Measurements from ENCODE around the gene EHBP1L1. TPM values are rescaled to one million over a fixed set of nuclear protein-coding genes. Genes with fewer than 3 reads are reported as not detected.

The EHBP1L1 gene
- total RNA-seq, 2 experiments from 2014 or later, result 69.2 to 96.7 TPM

- no peaks in the 10 kb centered on the region for H3K9me3 Mint-ChIP-seq
- peaks cover 7% of the 10 kb centered on the region for H3K36me3 Mint-ChIP-seq (ENCODE audit: low read depth)
- no peak for DNase-seq
- H3K27me3 Mint-ChIP-seq, result no peaks in the 10 kb centered on the region
- H3K4me1 Mint-ChIP-seq, result peaks cover 12% of the 10 kb centered on the region
- no peak overlapping the region for H3K27ac Mint-ChIP-seq
- H3K4me3 Mint-ChIP-seq, result no peak overlapping the region
- ChIA-PET CTCF (interaction anchor here (0.9 to 5.8 kb wide), 15 partner anchors 9 to 177 kb away, joined by 3 to 75 read pairs (median 11); partner anchors contain the start of genes FAM89B, KCNK7, LTBP3 and SCYL1), POLR2A (no interaction called here)
Measured at GRCh38 chr11:65538915-65539743, 36.7 kb upstream of the EHBP1L1 start.

GRCh38 chr11:65539744-65540289 is 36.0 kb upstream of the EHBP1L1 start:
- Mint-ChIP-seq H3K4me3 (peak overlapping the region; percentile 78), H3K27ac (peak overlapping the region; percentile 25), H3K36me3 (ENCODE audit: low read depth) (peaks cover 7% of the 10 kb centered on the region), H3K27me3 (no peaks in the 10 kb centered on the region), H3K4me1 (peaks cover 16% of the 10 kb centered on the region), H3K9me3 (no peaks in the 10 kb centered on the region)
- ChIA-PET POLR2A (interaction anchor here (0.6 kb wide), 1 partner anchor 172 kb away, joined by 6 read pairs; no protein-coding TSS in a partner anchor), CTCF (interaction anchor here (0.7 to 5.8 kb wide), 24 partner anchors 7 to 320 kb away, joined by 3 to 75 read pairs (median 6); partner anchors contain the start of genes EHBP1L1, FAM89B, KCNK7 and LTBP3)
- DNase-seq, result no peak

GRCh38 chr11:65540290-65541092 is 35.4 kb upstream of the EHBP1L1 start:
- H3K27me3 Mint-ChIP-seq, result no peaks in the 10 kb centered on the region
- H3K27ac Mint-ChIP-seq, result peak overlapping the region; percentile 88
- ChIA-PET CTCF (interaction anchor here (0.7 to 5.8 kb wide), 34 partner anchors 8 to 505 kb away, joined by 3 to 75 read pairs (median 5); partner anchors contain the start of genes EHBP1L1, FAM89B, FIBP and KCNK7), POLR2A (interaction anchor here (0.5 to 0.6 kb wide), 2 partner anchors 41 to 171 kb away, joined by 6 read pairs; partner anchors contain the start of gene MALAT1)
- peaks cover 7% of the 10 kb centered on the region for H3K36me3 Mint-ChIP-seq (ENCODE audit: low read depth)
- peak overlapping the region; percentile 78 for H3K4me3 Mint-ChIP-seq
- no peaks in the 10 kb centered on the region for H3K9me3 Mint-ChIP-seq
- peaks cover 19% of the 10 kb centered on the region for H3K4me1 Mint-ChIP-seq
- peak; percentile 87 for DNase-seq

- peaks cover 26% of the 10 kb centered on the region for H3K4me1 Mint-ChIP-seq
- no peak for DNase-seq
- H3K4me3 Mint-ChIP-seq, result peak overlapping the region; percentile 78
- ChIA-PET POLR2A (interaction anchor here (0.5 kb wide), 1 partner anchor 42 kb away, joined by 6 read pairs; the partner anchor contains the start of gene MALAT1), CTCF (interaction anchor here (0.9 to 5.8 kb wide), 27 partner anchors 7 to 504 kb away, joined by 3 to 75 read pairs (median 6); partner anchors contain the start of genes EHBP1L1, FAM89B, FIBP and KCNK7)
- peak overlapping the region; percentile 88 for H3K27ac Mint-ChIP-seq
- peaks cover 7% of the 10 kb centered on the region for H3K36me3 Mint-ChIP-seq (ENCODE audit: low read depth)
- H3K27me3 Mint-ChIP-seq, result no peaks in the 10 kb centered on the region
- no peaks in the 10 kb centered on the region for H3K9me3 Mint-ChIP-seq
Measured at GRCh38 chr11:65541093-65541982, 34.5 kb upstream of the EHBP1L1 start.

- H3K4me1 Mint-ChIP-seq, result peaks cover 36% of the 10 kb centered on the region
- H3K27me3 Mint-ChIP-seq, result no peaks in the 10 kb centered on the region
- H3K4me3 Mint-ChIP-seq, result no peak overlapping the region
- CTCF ChIA-PET, result interaction anchor here (2.5 to 5.8 kb wide), 6 partner anchors 10 to 45 kb away, joined by 8 to 75 read pairs (median 47); partner anchors contain the start of genes FAM89B, LTBP3, SCYL1 and ZNRD2
- DNase-seq, result no peak
- H3K9me3 Mint-ChIP-seq, result no peaks in the 10 kb centered on the region
- POLR2A ChIA-PET, result no interaction called here
- H3K36me3 Mint-ChIP-seq (ENCODE audit: low read depth), result peaks cover 3% of the 10 kb centered on the region
- H3K27ac Mint-ChIP-seq, result no peak overlapping the region
Measured at GRCh38 chr11:65542738-65543390, 33.0 kb upstream of the EHBP1L1 start.

- CTCF ChIA-PET, result interaction anchor here (0.9 to 2.9 kb wide), 4 partner anchors 9 to 43 kb away, joined by 3 to 9 read pairs (median 6); partner anchors contain the start of gene ZNRD2
- Mint-ChIP-seq H3K4me3 (peak overlapping the region; percentile 70), H3K27me3 (no peaks in the 10 kb centered on the region), H3K27ac (peak overlapping the region; percentile 78), H3K4me1 (peaks cover 51% of the 10 kb centered on the region), H3K9me3 (no peaks in the 10 kb centered on the region), H3K36me3 (ENCODE audit: low read depth) (peaks cover 20% of the 10 kb centered on the region)
- POLR2A ChIA-PET, result no interaction called here
- DNase-seq, result no peak
Measured at GRCh38 chr11:65545853-65546216, 30.0 kb upstream of the EHBP1L1 start.

- peak; percentile 97 for DNase-seq
- CTCF ChIA-PET, result interaction anchor here (0.8 to 2.9 kb wide), 8 partner anchors 11 to 48 kb away, joined by 3 to 9 read pairs (median 4); partner anchors contain the start of gene ZNRD2
- peaks cover 23% of the 10 kb centered on the region for H3K36me3 Mint-ChIP-seq (ENCODE audit: low read depth)
- POLR2A ChIA-PET, result interaction anchor here (0.6 kb wide), 1 partner anchor 53 kb away, joined by 3 read pairs; no protein-coding TSS in a partner anchor
- H3K27me3 Mint-ChIP-seq, result no peaks in the 10 kb centered on the region
- H3K4me3 Mint-ChIP-seq, result peak overlapping the region; percentile 70
- H3K9me3 Mint-ChIP-seq, result no peaks in the 10 kb centered on the region
- H3K27ac Mint-ChIP-seq, result peak overlapping the region; percentile 92
- peaks cover 52% of the 10 kb centered on the region for H3K4me1 Mint-ChIP-seq
Measured at GRCh38 chr11:65546217-65546958, 29.5 kb upstream of the EHBP1L1 start.

GRCh38 chr11:65547446-65548125 is 28.3 kb upstream of the EHBP1L1 start:
- ChIA-PET POLR2A (no interaction called here), CTCF (interaction anchor here (0.8 to 2.9 kb wide), 8 partner anchors 7 to 46 kb away, joined by 3 to 14 read pairs (median 4); partner anchors contain the start of gene ZNRD2)
- no peak for DNase-seq
- H3K36me3 Mint-ChIP-seq (ENCODE audit: low read depth), result peaks cover 29% of the 10 kb centered on the region
- peak overlapping the region; percentile 55 for H3K27ac Mint-ChIP-seq
- no peaks in the 10 kb centered on the region for H3K9me3 Mint-ChIP-seq
- peaks cover 56% of the 10 kb centered on the region for H3K4me1 Mint-ChIP-seq
- peak overlapping the region; percentile 70 for H3K4me3 Mint-ChIP-seq
- H3K27me3 Mint-ChIP-seq, result no peaks in the 10 kb centered on the region

GRCh38 chr11:65548395-65548794 is 27.5 kb upstream of the EHBP1L1 start:
- DNase-seq, result no peak
- Mint-ChIP-seq H3K9me3 (no peaks in the 10 kb centered on the region), H3K27me3 (no peaks in the 10 kb centered on the region), H3K27ac (peak overlapping the region; percentile 76), H3K36me3 (ENCODE audit: low read depth) (peaks cover 29% of the 10 kb centered on the region), H3K4me3 (peak overlapping the region; percentile 43), H3K4me1 (peaks cover 63% of the 10 kb centered on the region)
- ChIA-PET CTCF (interaction anchor here (1.3 to 2.0 kb wide), 3 partner anchors 8 to 22 kb away, joined by 3 to 14 read pairs (median 3); partner anchors contain the start of gene ZNRD2), POLR2A (no interaction called here)

GRCh38 chr11:65549096-65549495 is 26.8 kb upstream of the EHBP1L1 start:
- H3K9me3 Mint-ChIP-seq, result no peaks in the 10 kb centered on the region
- H3K4me3 Mint-ChIP-seq, result no peak overlapping the region
- peaks cover 27% of the 10 kb centered on the region for H3K36me3 Mint-ChIP-seq (ENCODE audit: low read depth)
- H3K27ac Mint-ChIP-seq, result no peak overlapping the region
- no peaks in the 10 kb centered on the region for H3K27me3 Mint-ChIP-seq
- CTCF ChIA-PET, result interaction anchor here (1.3 to 2.0 kb wide), 3 partner anchors 9 to 21 kb away, joined by 3 to 14 read pairs (median 3); partner anchors contain the start of gene ZNRD2
- POLR2A ChIA-PET, result interaction anchor here (0.6 kb wide), 1 partner anchor 11 kb away, joined by 3 read pairs; no protein-coding TSS in a partner anchor
- no peak for DNase-seq
- H3K4me1 Mint-ChIP-seq, result peaks cover 64% of the 10 kb centered on the region

Data from activated CD4-positive, alpha-beta T cell treated with anti-CD3 and anti-CD28 coated beads, Interleukin-2, amount 10 ng/mL, durations not matched to agents 7 days and 5 days (primary cell).